H1 (cell line): ENCODE measurements around the gene ARHGAP32. TPM values are rescaled to one million over a fixed set of nuclear protein-coding genes. Genes with fewer than 3 reads are reported as not detected.

ENCODE experiments used
- CTCF ChIA-PET: fragments of 300-600 bp; sonication (Branson Sonifier 250); formaldehyde crosslinking; loops from one replicate; lab custom pipeline; 2021; ENCODE audit not compliant: partially characterized antibody; lab: Charles Lee
- POLR2A ChIA-PET: fragments of 300-600 bp; sonication (Branson Sonifier 250); formaldehyde crosslinking; loops from one replicate; lab custom pipeline; 2021; ENCODE audit warnings: inconsistent platforms; ENCODE audit not compliant: partially characterized antibody; lab: Charles Lee
- DNase-seq, 2 experiments: peaks; one replicate each; pipeline versions ENCODE4 v3.0.0 to v3.0.0-alpha.2; 2010 to 2022; ENCODE audit warnings: low spot score in 2 of 2, low read depth in 1 of 2, mixed read lengths in 1 of 2
- FAIRE-seq: peaks from 2 replicates; lab custom pipeline; 2011; peaks lifted over from hg19 to GRCh38; lab: Jason Lieb, UNC
- H2AFZ ChIP-seq: 2 replicates; pipeline ENCODE4 v1.8.1; 2012; ENCODE audit warnings: low read length, inconsistent platforms
- H2AK5ac ChIP-seq: 2 replicates; pipeline ENCODE4 v1.6.1; 2013; ENCODE audit warnings: low read depth, low read length
- H2BK120ac ChIP-seq: replicated peaks from 2 replicates; pipeline ENCODE3; 2013; ENCODE audit warnings: low read depth, low read length, inconsistent platforms
- H2BK12ac ChIP-seq: 2 replicates; pipeline ENCODE4 v1.6.1; 2013; ENCODE audit warnings: low read depth, low read length
- H2BK15ac ChIP-seq: 2 replicates; pipeline ENCODE4 v1.6.1; 2013; ENCODE audit warnings: low read length
- H2BK20ac ChIP-seq: 2 replicates; pipeline ENCODE4 v1.6.1; 2013; ENCODE audit warnings: low read length
- H2BK5ac ChIP-seq: 2 replicates; pipeline ENCODE4 v1.6.1; 2013; ENCODE audit warnings: low read depth, low read length
- H3K14ac ChIP-seq: 2 replicates; pipeline ENCODE4 v1.6.1; 2013; ENCODE audit warnings: inconsistent platforms; ENCODE audit not compliant: insufficient read length
- H3K18ac ChIP-seq: 2 replicates; pipeline ENCODE4 v1.6.1; 2013; ENCODE audit warnings: low read length; ENCODE audit errors: extremely low read depth
- H3K23ac ChIP-seq: 2 replicates; pipeline ENCODE4 v1.6.1; 2013; ENCODE audit warnings: inconsistent platforms; ENCODE audit not compliant: insufficient read length
- H3K23me2 ChIP-seq: 2 replicates; pipeline ENCODE4 v1.6.1; 2013; ENCODE audit warnings: low read depth, low read length
- H3K27ac ChIP-seq: 2 replicates; pipeline ENCODE4 v1.6.1; 2011; ENCODE audit warnings: low read depth, low read length, inconsistent platforms
- H3K27me3 ChIP-seq, 4 experiments: replicated peaks in 1 of 4; 1 replicate in 1 of 4; 2 replicates in 3 of 4; pipeline versions ENCODE4 v1.6.1 to v1.8.1; 2011 to 2013; ENCODE audit warnings: low read length in 3 of 4, mild to moderate bottlenecking in 3 of 4, inconsistent platforms in 2 of 4, mixed read lengths in 2 of 4, moderate library complexity in 1 of 4; ENCODE audit not compliant: control insufficient read depth in 3 of 4, insufficient read depth in 3 of 4; ENCODE audit errors: extremely low read depth in 1 of 4
- H3K36me3 ChIP-seq, 4 experiments: 2 replicates each; pipeline versions ENCODE4 v1.6.1 to v1.8.1; 2011 to 2013; ENCODE audit warnings: mild to moderate bottlenecking in 4 of 4, low read length in 3 of 4, moderate library complexity in 2 of 4, control low read depth in 1 of 4, inconsistent platforms in 1 of 4; ENCODE audit not compliant: insufficient read depth in 4 of 4, control insufficient read depth in 2 of 4
- H3K4ac ChIP-seq: replicated peaks from 2 replicates; pipeline ENCODE3; 2013; ENCODE audit warnings: low read length, low read depth, mixed read lengths, inconsistent platforms; ENCODE audit not compliant: insufficient read length
- H3K4me1 ChIP-seq, 4 experiments: replicated peaks in 1 of 4; 1 replicate in 1 of 4; 2 replicates in 3 of 4; pipeline versions ENCODE4 v1.6.1 to v1.8.1; 2011 to 2013; ENCODE audit warnings: low read length in 3 of 4, inconsistent platforms in 2 of 4, mixed read lengths in 1 of 4; ENCODE audit not compliant: insufficient read depth in 4 of 4, control insufficient read depth in 3 of 4
- H3K4me2 ChIP-seq, 2 experiments: 2 replicates each; pipeline versions ENCODE4 v1.6.1 to v1.8.1; 2011 to 2013; ENCODE audit warnings: low read depth in 2 of 2, low read length in 2 of 2, control low read depth in 1 of 2, inconsistent platforms in 1 of 2, mild to moderate bottlenecking in 1 of 2; ENCODE audit not compliant: insufficient read depth in 1 of 2
- H3K4me3 ChIP-seq, 4 experiments: fragments of 200-600, 300-600 bp in 1 of 4; sonication (generic), shearing (Covaris generic), sonication (Bioruptor Twin) in 1 of 4; 2 replicates each; pipeline versions ENCODE4 v1.5.1 to v1.8.1; 2011 to 2016; ENCODE audit warnings: low read length in 4 of 4, low read depth in 3 of 4, control low read depth in 2 of 4, inconsistent platforms in 2 of 4, mild to moderate bottlenecking in 2 of 4, mixed read lengths in 1 of 4, moderate library complexity in 1 of 4; ENCODE audit not compliant: insufficient read depth in 2 of 4; ENCODE audit errors: extremely low read depth in 1 of 4
- H3K56ac ChIP-seq: replicated peaks from 2 replicates; pipeline ENCODE3; 2013; ENCODE audit warnings: low read depth, mild to moderate bottlenecking, mixed read lengths, low read length, inconsistent platforms; ENCODE audit not compliant: insufficient read length
- H3K79me1 ChIP-seq: 2 replicates; pipeline ENCODE4 v1.6.1; 2013; ENCODE audit warnings: low read depth, low read length, control low read depth
- H3K79me2 ChIP-seq, 2 experiments: 2 replicates each; pipeline versions ENCODE4 v1.6.1 to v1.8.1; 2012 to 2013; ENCODE audit warnings: low read length in 2 of 2, mild to moderate bottlenecking in 2 of 2, inconsistent platforms in 1 of 2; ENCODE audit not compliant: insufficient read depth in 2 of 2, control insufficient read depth in 1 of 2
- H3K9ac ChIP-seq, 4 experiments: replicated peaks in 1 of 4; 1 replicate in 1 of 4; 2 replicates in 3 of 4; pipeline versions ENCODE4 v1.6.1 to v1.8.1; 2011 to 2013; ENCODE audit warnings: low read depth in 3 of 4, low read length in 3 of 4, control low read depth in 2 of 4, mild to moderate bottlenecking in 2 of 4, moderate library complexity in 2 of 4, inconsistent platforms in 1 of 4; ENCODE audit errors: extremely low read depth in 1 of 4
- H3K9me3 ChIP-seq, 2 experiments: 2 replicates each; pipeline versions ENCODE4 v1.6.1 to v1.8.1; 2012 to 2013; ENCODE audit warnings: mild to moderate bottlenecking in 2 of 2, moderate library complexity in 2 of 2, control low read depth in 1 of 2, inconsistent platforms in 1 of 2, low read depth in 1 of 2, low read length in 1 of 2, mixed read lengths in 1 of 2; ENCODE audit not compliant: insufficient read depth in 2 of 2
- H4K20me1 ChIP-seq, 2 experiments: replicated peaks in 1 of 2; 2 replicates each; pipeline versions ENCODE3 to v1.8.1; 2011 to 2013; ENCODE audit warnings: inconsistent platforms in 2 of 2, low read length in 2 of 2, mild to moderate bottlenecking in 1 of 2; ENCODE audit not compliant: insufficient read depth in 2 of 2, control insufficient read depth in 1 of 2
- H4K5ac ChIP-seq: 2 replicates; pipeline ENCODE4 v1.6.1; 2013; ENCODE audit warnings: low read length, low read depth, mixed read lengths, inconsistent platforms; ENCODE audit not compliant: insufficient read length
- H4K8ac ChIP-seq: 2 replicates; pipeline ENCODE4 v1.8.0; 2013; ENCODE audit warnings: mild to moderate bottlenecking, moderate library complexity, low read length, inconsistent platforms; ENCODE audit not compliant: insufficient read depth; ENCODE audit errors: extremely low read depth
- H4K91ac ChIP-seq: replicated peaks from 2 replicates; pipeline ENCODE3; 2013; ENCODE audit warnings: low read length, mixed read lengths, inconsistent platforms; ENCODE audit not compliant: insufficient read length
- CHD2 ChIP-seq: IDR thresholded peaks from 2 replicates; pipeline ENCODE4 v1.6.1; 2012; ENCODE audit warnings: low read length, improper control_type of control experiment
- KDM5A ChIP-seq: fragments of 200-600 bp; IDR thresholded peaks from 2 replicates; pipeline ENCODE4 v1.7.1; 2012; ENCODE audit warnings: mild to moderate bottlenecking, low read length, inconsistent platforms, mixed read lengths
- POU5F1 ChIP-seq: IDR thresholded peaks from 2 replicates; pipeline ENCODE4 v1.6.1; 2011; ENCODE audit warnings: low read depth, mild to moderate bottlenecking, low read length, moderate library complexity
- SAP30 ChIP-seq: fragments of 300-600 bp; sonication (generic); IDR thresholded peaks from 2 replicates; pipeline ENCODE4 v1.7.1; 2012; ENCODE audit warnings: low read length, moderate library complexity, mild to moderate bottlenecking, inconsistent platforms; ENCODE audit not compliant: insufficient read depth, insufficient replicate concordance
- SIX5 ChIP-seq: IDR thresholded peaks from 2 replicates; pipeline ENCODE4 v1.6.1; 2011; ENCODE audit warnings: mild to moderate bottlenecking, low read depth, low read length
- SUZ12 ChIP-seq: fragments of 200-600 bp; sonication (generic); IDR thresholded peaks from 2 replicates; pipeline ENCODE4 v1.6.1; 2012; ENCODE audit warnings: mild to moderate bottlenecking, inconsistent platforms, low read length, moderate library complexity, mixed read lengths
- WGBS, 2 experiments: shearing (Covaris generic) in 1 of 2; methylation state at CpG; one replicate each; pipeline versions ENCODE4 v1.1.6 to v1.1.7; 2013 to 2015; ENCODE audit warnings: low lambda C conversion rate in 2 of 2, mixed read lengths in 2 of 2, inconsistent platforms in 1 of 2, low coverage in 1 of 2, missing lambda C conversion rate in 1 of 2; ENCODE audit not compliant: insufficient replicate concordance in 2 of 2, insufficient coverage in 1 of 2, insufficient read length in 1 of 2; ENCODE audit errors: extremely low coverage in 1 of 2, missing lambda C conversion rate in 1 of 2; 5-methylcytosine and 5-hydroxymethylcytosine counted together
- polyA plus RNA-seq, 7 experiments: library from polyadenylated mRNA; depleted of rRNA in 3 of 7; stranded (reverse) in 5 of 7; unstranded in 2 of 7; fragments of >200 nt in 5 of 7; fragments of 200-250 nt in 2 of 7; gene quantifications; 1 replicate in 5 of 7; 2 replicates in 1 of 7; 4 replicates in 1 of 7; pipeline versions ENCODE4 v1.2.1 to v1.2.3, GENCODE V29; 2011 to 2013; ENCODE audit warnings: missing spikeins in 2 of 7, mixed read lengths in 2 of 7
- total RNA-seq: library from RNA; stranded (reverse); fragmentation: NEBNext Ultra II Directional; extraction: Animal tissue kit (Norgen Biotek cat#: 25700); gene quantifications from 2 replicates; pipeline ENCODE4 v1.2.1, GENCODE V29; 2021

ARHGAP32 gene
- total and polyA plus RNA-seq, 2 of the 8 experiments (the other 6 are each of a cell fraction or from before 2014, with no cell fraction given) = 13.7 to 30.0 TPM

DNA sequence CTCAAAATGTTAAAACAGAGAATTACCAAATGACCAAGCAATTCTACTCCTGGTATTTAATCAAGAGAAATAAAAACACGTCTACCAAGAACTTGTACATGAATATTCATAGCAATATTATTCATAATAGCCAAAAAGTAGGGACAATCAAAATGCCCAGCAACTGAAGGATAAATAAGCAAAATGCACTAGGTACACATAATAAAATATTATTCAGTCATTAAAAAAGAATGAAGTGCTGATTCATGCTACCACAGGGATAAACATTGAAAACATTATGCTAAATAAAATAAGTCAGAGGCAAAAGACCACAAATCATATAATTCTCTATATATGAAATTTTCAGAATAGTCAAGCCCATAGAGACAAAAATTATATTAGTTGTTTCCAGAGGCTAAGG, 24.8 kb downstream of the ARHGAP32 start:
- Histone ChIP-seq H3K27me3 (no peaks in the 10 kb centered on the region), H2BK20ac (no peak overlapping the region), H3K4me1 (no peaks in the 10 kb centered on the region), H3K56ac (no peak overlapping the region), H2AFZ (no peak overlapping the region), H3K4ac (no peak overlapping the region), H3K23ac (no peak overlapping the region), H2BK120ac (no peak overlapping the region), H3K9ac (no peak overlapping the region), H3K23me2 (no peaks in the 10 kb centered on the region), H3K79me2 (peaks cover 0 to 42% of the 10 kb centered on the region in 2 experiments; a peak in 2 of 4 replicates), H2BK15ac (no peak overlapping the region), H4K5ac (no peak overlapping the region), H3K14ac (no peak overlapping the region), H4K91ac (no peak overlapping the region), H4K8ac (no peak overlapping the region), H4K20me1 (no peaks in the 10 kb centered on the region), H3K9me3 (no peaks in the 10 kb centered on the region), H3K4me3 (no peak overlapping the region), H3K27ac (no peak overlapping the region), H3K4me2 (no peak overlapping the region), H2BK12ac (no peak overlapping the region), H3K79me1 (no peaks in the 10 kb centered on the region; the same call in 1 of the 2 replicates), H2AK5ac (no peak overlapping the region), H3K36me3 (peaks cover 0 to 2% (median 0%) of the 10 kb centered on the region in 4 experiments; a peak in 1 of 8 replicates), H3K18ac (no peak overlapping the region), H2BK5ac (no peak overlapping the region)
- TF ChIP-seq KDM5A (no peak), POU5F1 (no peak), CHD2 (no peak), SUZ12 (no peak), SAP30 (no peak), SIX5 (no peak)
- 92% methylated on average over 1 of the region's 1 CpG; no CpG with 5 or more reads in 1 of the 2 experiments for WGBS, 2 experiments
- ChIA-PET CTCF (no interaction called here), POLR2A (no interaction called here)
- FAIRE-seq (no peak), DNase-seq (no peak)
